Suppressor macrophage (primary cell): ENCODE results near the gene CHID1.

Experiments
- DNase-seq, 4 experiments: peaks; one replicate each; pipeline ENCODE4 v3.0.0-alpha.2; 2020 to 2022

The CHID1 gene

GRCh38 chr11:821512-822371 lies 88.9 kb downstream of the CHID1 start:
- peak; percentile 62 to 82 (median 77) for DNase-seq

DNA sequence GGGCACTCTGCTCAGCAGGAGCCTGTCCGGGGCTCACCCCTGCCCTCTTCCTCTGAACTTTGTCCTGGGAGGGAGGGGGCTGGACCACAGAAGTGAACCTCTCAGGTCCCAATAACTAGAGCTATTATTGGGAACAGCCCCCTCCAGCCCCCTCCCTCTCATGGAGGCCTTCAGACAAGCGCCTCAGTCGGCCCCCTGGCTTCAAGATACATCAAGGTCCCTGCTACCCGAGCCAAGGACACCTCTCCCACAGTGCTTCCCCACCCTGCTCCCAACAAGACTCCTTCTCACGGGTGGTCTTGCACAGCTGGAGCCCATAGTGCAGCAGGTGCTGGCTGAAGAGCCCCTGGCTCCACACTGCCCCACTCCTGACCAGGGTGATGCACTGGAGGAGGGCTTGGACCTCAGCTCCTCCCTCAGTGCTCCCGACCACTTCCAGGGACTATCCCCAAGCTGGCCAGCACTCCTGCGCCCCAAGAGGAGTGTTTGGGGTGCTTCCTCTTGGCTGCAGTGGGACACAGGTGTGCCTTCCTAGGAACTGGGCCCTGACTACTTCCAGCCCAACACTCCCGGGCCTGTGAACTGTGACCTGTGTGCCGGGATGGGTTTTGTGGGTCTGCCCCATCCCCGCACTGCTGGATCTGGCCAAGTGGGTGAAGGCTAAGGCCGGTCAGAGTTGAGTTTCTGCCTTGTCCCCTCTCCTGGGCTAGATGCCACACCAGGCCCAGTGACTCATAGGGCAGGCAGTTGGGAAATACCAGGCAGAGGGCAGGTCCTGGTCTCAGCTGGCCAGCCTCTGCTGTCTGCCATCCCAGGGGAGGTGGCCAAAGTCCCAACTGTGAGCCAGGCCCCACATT lies 89.7 kb downstream of the CHID1 start:
- DNase-seq: peak; percentile 81 to 90 (median 88)

DNA sequence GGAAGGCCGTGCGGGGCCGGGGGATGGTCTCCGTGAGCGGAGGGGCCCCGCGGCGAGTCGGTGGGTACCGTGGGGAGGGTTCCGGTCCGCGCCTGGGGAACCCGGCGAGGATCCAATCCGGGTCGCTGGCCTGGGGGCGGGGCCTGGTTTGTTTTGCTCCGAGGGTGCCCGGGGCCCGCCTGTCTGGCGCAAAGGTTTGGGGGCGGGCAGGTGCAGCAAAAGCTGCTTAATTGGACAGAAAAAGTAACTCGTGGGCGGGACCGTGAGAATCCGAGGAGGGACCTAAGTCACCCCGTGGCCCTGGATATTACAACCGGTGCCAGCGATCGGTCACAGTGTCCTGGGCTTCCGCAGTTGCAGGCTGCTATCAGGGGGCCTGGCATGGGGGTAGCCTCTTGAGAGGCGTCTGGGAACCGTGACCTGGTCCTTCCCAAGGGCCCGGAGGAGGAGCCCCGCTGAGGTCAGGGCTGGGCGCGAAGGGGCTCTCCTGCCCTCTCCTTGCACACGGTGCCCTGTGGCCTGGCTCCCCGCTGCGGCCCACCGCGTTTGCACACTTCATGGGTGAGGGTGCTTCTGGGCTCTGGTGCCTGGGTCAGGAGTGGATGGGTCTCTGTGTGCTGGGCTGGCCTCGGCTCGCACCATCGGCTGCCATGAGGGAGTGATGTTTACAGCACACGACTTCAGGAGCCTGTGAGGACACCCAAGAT lies 90.5 kb downstream of the CHID1 start:
- DNase-seq: peak; percentile 82 to 95 (median 88)

GRCh38 chr11:819129-819931 lies 91.3 kb downstream of the CHID1 start:
- DNase-seq: peak; percentile 93 to 98 (median 96)

GRCh38 chr11:818396-819128 lies 92.0 kb downstream of the CHID1 start, which contains the start of gene PNPLA2:
PNPLA2 (plus strand) TSS chr11:818914; CDS start chr11:819719, 805 bp downstream.
- DNase-seq: peak in 1 of 4 experiments; percentile 34
